HepG2 (cell line): ENCODE results near the gene ZNF512B. TPM values are rescaled to one million over a fixed set of nuclear protein-coding genes. Genes with fewer than 3 reads are reported as not detected.

Source experiments
- ATAC-seq: fragments of 200-7000 bp; cut with Tn5 transposase; 3 replicates; pipeline ENCODE4 v1.9.1; 2020; ENCODE audit warnings: mild to moderate bottlenecking, moderate library complexity
- BruUV-seq: library from RNA; stranded (reverse); fragments of 400-500 nt; replicated peaks from 2 replicates; lab custom pipeline; 2021; lab: Mats Ljungman, UMichigan
- CTCF ChIA-PET: fragments of 300-600 bp; formaldehyde crosslinking; extraction: SDS; loops from one replicate; lab custom pipeline; 2021; ENCODE audit warnings: low total read pairs, inconsistent platforms, low intra/inter-chr PET ratio; lab: Yijun Ruan, JAX
- POLR2A ChIA-PET: fragments of 350-600 bp; sonication (Branson Sonifier 250); formaldehyde crosslinking; loops from one replicate; lab custom pipeline; 2020; ENCODE audit warnings: antibody characterized with exemption, inconsistent platforms; lab: Yijun Ruan, JAX
- DNase-seq: peaks from one replicate; pipeline ENCODE4 v3.0.0-alpha.2; 2015; ENCODE audit warnings: low spot score
- FAIRE-seq: peaks from 3 replicates; lab custom pipeline; 2011; peaks lifted over from hg19 to GRCh38; lab: Jason Lieb, UNC
- H2AFZ ChIP-seq: one replicate; pipeline ENCODE4 v1.6.1; 2011; ENCODE audit warnings: low read length, inconsistent platforms
- H3K27ac ChIP-seq: fragments of 300-600 bp; 3 replicates; pipeline ENCODE4 v1.8.0; 2011; ENCODE audit warnings: mixed run types, mild to moderate bottlenecking, mixed read lengths, low read length, inconsistent platforms; ENCODE audit not compliant: insufficient read depth; ENCODE audit errors: extremely low read length
- H3K27me3 ChIP-seq, 2 experiments: fragments of 200-600 bp in 1 of 2; 2 replicates in 1 of 2; 3 replicates in 1 of 2; pipeline versions ENCODE4 v1.6.0 to v1.8.0; 2011; ENCODE audit warnings: low read length in 2 of 2, mild to moderate bottlenecking in 2 of 2, moderate library complexity in 2 of 2, inconsistent platforms in 1 of 2; ENCODE audit not compliant: insufficient read depth in 2 of 2, control insufficient read depth in 1 of 2
- H3K36me3 ChIP-seq, 2 experiments: fragments of 200-600 bp in 1 of 2; replicated peaks in 1 of 2; 2 replicates in 1 of 2; 3 replicates in 1 of 2; pipeline versions ENCODE4 v1.5.1 to v1.8.0; 2011; ENCODE audit warnings: low read length in 2 of 2, inconsistent platforms in 1 of 2; ENCODE audit not compliant: insufficient read depth in 2 of 2, control insufficient read depth in 1 of 2
- H3K4me1 ChIP-seq: 2 replicates; pipeline ENCODE4 v1.5.1; 2012; ENCODE audit warnings: low read length, inconsistent platforms; ENCODE audit not compliant: insufficient read depth
- H3K4me2 ChIP-seq: 2 replicates; pipeline ENCODE4 v1.6.0; 2011; ENCODE audit warnings: low read depth, low read length, inconsistent platforms
- H3K4me3 ChIP-seq, 3 experiments: fragments of 200-600 bp in 1 of 3; sonication (generic), shearing (Covaris generic) in 1 of 3; replicated peaks in 1 of 3; 2 replicates each; pipeline ENCODE4 v1.5.1; 2011 to 2016; ENCODE audit warnings: low read length in 3 of 3, inconsistent platforms in 2 of 3, low read depth in 2 of 3, mild to moderate bottlenecking in 2 of 3, control low read depth in 1 of 3, mixed read lengths in 1 of 3; ENCODE audit not compliant: insufficient read depth in 1 of 3
- H3K79me2 ChIP-seq: one replicate; pipeline ENCODE4 v1.6.1; 2011; ENCODE audit warnings: low read length, inconsistent platforms; ENCODE audit not compliant: insufficient read depth
- H3K9ac ChIP-seq: 2 replicates; pipeline ENCODE4 v1.6.0; 2011; ENCODE audit warnings: mild to moderate bottlenecking, low read depth, low read length, inconsistent platforms; ENCODE audit not compliant: insufficient read depth
- H3K9me3 ChIP-seq: 2 replicates; pipeline ENCODE4 v1.5.1; 2012; ENCODE audit warnings: mild to moderate bottlenecking, low read length
- H4K20me1 ChIP-seq: 2 replicates; pipeline ENCODE4 v1.6.0; 2011; ENCODE audit warnings: inconsistent platforms, mild to moderate bottlenecking, low read length, moderate library complexity; ENCODE audit not compliant: insufficient read depth
- GFI1 ChIP-seq: sonication (generic); formaldehyde crosslinking; IDR thresholded peaks from 2 replicates; pipeline ENCODE4 v1.5.0; 2020; ENCODE audit warnings: missing genetic modification reagents, mild to moderate bottlenecking, borderline replicate concordance
- HOXD1 ChIP-seq: sonication (generic); formaldehyde crosslinking; IDR thresholded peaks from 2 replicates; pipeline ENCODE4 v1.5.0; 2020; ENCODE audit warnings: missing genetic modification reagents
- MAFF ChIP-seq: IDR thresholded peaks from 2 replicates; pipeline ENCODE4 v1.6.1; 2011; ENCODE audit warnings: low read depth, low read length, improper control_type of control experiment
- POLR2A ChIP-seq, 2 experiments: IDR thresholded peaks; 2 replicates each; pipeline ENCODE4 v1.6.1; 2011; ENCODE audit warnings: low read depth in 2 of 2, low read length in 2 of 2, mild to moderate bottlenecking in 1 of 2, moderate library complexity in 1 of 2; ENCODE audit not compliant: insufficient read depth in 1 of 2
- RBM22 ChIP-seq: fragments of 200-400 bp; formaldehyde crosslinking; optimal IDR thresholded peaks from 2 replicates; pipeline ENCODE3; 2017; ENCODE audit warnings: mild to moderate bottlenecking, low read length, moderate library complexity
- SIN3A ChIP-seq: IDR thresholded peaks from 2 replicates; pipeline ENCODE4 v1.6.1; 2011; ENCODE audit warnings: low read depth, mild to moderate bottlenecking, control low read depth, low read length, borderline replicate concordance
- SIX1 ChIP-seq: sonication (generic); formaldehyde crosslinking; IDR thresholded peaks from 2 replicates; pipeline ENCODE4 v1.4.0; 2020; ENCODE audit warnings: missing genetic modification reagents, borderline replicate concordance
- TCF7L2 ChIP-seq: IDR thresholded peaks from 2 replicates; pipeline ENCODE4 v1.6.1; 2011; ENCODE audit warnings: mild to moderate bottlenecking, low read depth, low read length, moderate library complexity
- ZBTB49 ChIP-seq: sonication (generic); formaldehyde crosslinking; IDR thresholded peaks from 2 replicates; pipeline ENCODE4 v1.4.0; 2020; ENCODE audit warnings: missing genetic modification reagents, borderline replicate concordance
- ZFYVE20 ChIP-seq: sonication (generic); formaldehyde crosslinking; IDR thresholded peaks from 2 replicates; pipeline ENCODE4 v1.8.0; 2023; ENCODE audit warnings: low read depth, mild to moderate bottlenecking, moderate library complexity, missing genetic modification reagents, borderline replicate concordance
- ZNF446 ChIP-seq: sonication (generic); formaldehyde crosslinking; IDR thresholded peaks from 2 replicates; pipeline ENCODE4 v1.5.0; 2020; ENCODE audit warnings: mild to moderate bottlenecking, missing genetic modification reagents
- ZNF550 ChIP-seq: sonication (generic); formaldehyde crosslinking; IDR thresholded peaks from 2 replicates; pipeline ENCODE4 v1.4.0; 2020; ENCODE audit warnings: mild to moderate bottlenecking, missing genetic modification reagents, borderline replicate concordance
- ZNF724P ChIP-seq: sonication (generic); formaldehyde crosslinking; IDR thresholded peaks from 2 replicates; pipeline ENCODE4 v1.8.0; 2022; ENCODE audit warnings: missing genetic modification reagents, borderline replicate concordance
- ZNF879 ChIP-seq: sonication (generic); formaldehyde crosslinking; IDR thresholded peaks from 2 replicates; pipeline ENCODE4 v1.8.1; 2023; ENCODE audit warnings: missing genetic modification reagents
- WGBS: methylation state at CpG from one replicate; pipeline ENCODE4 v1.1.6; 2017; ENCODE audit warnings: low lambda C conversion rate; 5-methylcytosine and 5-hydroxymethylcytosine counted together
- in situ Hi-C: cut with HindIII; loops from 2 replicates; pipeline ENCODE4 v1.10.0; 2017; ENCODE audit warnings: low pct_unique_long_range_greater_than_20kb; ENCODE audit not compliant: extremely low pct_ligation_motif_present
- intact Hi-C: fragments of 100-400 bp; cut with micrococcal nuclease; formaldehyde crosslinking; loops from one replicate; pipeline ENCODE4 v1.10.0; 2022; ENCODE audit not compliant: unreplicated experiment
- polyA plus RNA-seq, 8 experiments: library from polyadenylated mRNA; depleted of rRNA in 3 of 8; stranded (reverse) in 7 of 8; unstranded in 1 of 8; fragments of >200 nt; fragmentation: Illumina TruSeq in 4 of 8; extraction: Trizol in 4 of 8; gene quantifications; 2 replicates each; pipeline versions ENCODE4 v1.2.1 to v1.2.3, GENCODE V29; 2011 to 2016; ENCODE audit warnings: low read depth in 4 of 8, missing spikeins in 1 of 8, mixed read lengths in 1 of 8; ENCODE audit not compliant: insufficient read depth in 1 of 8
- total RNA-seq, 5 experiments: library from RNA; depleted of rRNA; stranded (reverse); fragments of >200 nt; fragmentation: Illumina TruSeq; extraction: Trizol; gene quantifications; 2 replicates each; pipeline ENCODE4 v1.2.3, GENCODE V29; 2016; ENCODE audit warnings: low read depth in 1 of 5
- TF ChIP-seq, protein P1 (sequence below): sonication (generic); formaldehyde crosslinking; IDR thresholded peaks from 2 replicates; pipeline ENCODE4 v1.8.0; 2022; ENCODE audit warnings: missing genetic modification reagents, mild to moderate bottlenecking, inconsistent platforms, borderline replicate concordance
- TF ChIP-seq, protein P2 (sequence below): sonication (generic); formaldehyde crosslinking; IDR thresholded peaks from 2 replicates; pipeline ENCODE4 v1.9.0; 2021; ENCODE audit warnings: missing genetic modification reagents, borderline replicate concordance
- TF ChIP-seq, protein P3 (sequence below): sonication (generic); formaldehyde crosslinking; IDR thresholded peaks from 2 replicates; pipeline ENCODE4 v1.4.0; 2020; ENCODE audit warnings: missing genetic modification reagents

Gene ZNF512B
- total and polyA plus RNA-seq, 2 of the 13 experiments (the other 11 are each of a cell fraction or from before 2014, with no cell fraction given): 11.5 to 30.6 TPM

GRCh38 chr20:63964412-63964811 is 5.3 kb downstream of the ZNF512B start:
- no peak overlapping the region for H2AFZ ChIP-seq
- BruUV-seq: no TSS peak
- H3K27ac ChIP-seq: no peak overlapping the region
- H3K27me3 ChIP-seq: no peaks in the 10 kb centered on the region
- WGBS: 97% methylated on average over 16 of the region's 16 CpGs
- POLR2A ChIA-PET: no interaction called here
- H3K4me3 ChIP-seq: no peak overlapping the region
- H3K79me2 ChIP-seq: peaks cover 13% of the 10 kb centered on the region
- H3K9me3 ChIP-seq: no peaks in the 10 kb centered on the region
- H3K4me2 ChIP-seq: no peak overlapping the region
- H3K9ac ChIP-seq: no peak overlapping the region
- CTCF ChIA-PET: no interaction called here
- ATAC-seq (no peak), DNase-seq (no peak), FAIRE-seq (no peak)
- H3K4me1 ChIP-seq: peaks cover 13% of the 10 kb centered on the region
- H3K36me3 ChIP-seq: peaks cover 53 to 62% of the 10 kb centered on the region in 2 experiments
- in situ Hi-C loops: no loop called here
- H4K20me1 ChIP-seq: no peaks in the 10 kb centered on the region
- intact Hi-C loops: loop anchor here (10.0 kb wide), 1 partner anchor 1600 kb away; the partner anchor contains the start of gene LAMA5
- TF ChIP-seq TCF7L2 (no peak), ZNF724P (no peak), POLR2A (IDR thresholded peaks at IDR 0.05; ENCODE audit: insufficient read depth in 1 of 2, low read depth in 2 of 2, low read length in 2 of 2) (peak in 1 of 2 experiments; percentile 20; a peak in 1 of 4 replicates), ZNF446 (0 out of 2 replicates have a peak, but pooled peaks have one; percentile 27), GFI1 (no peak), ZFYVE20 (CRISPR knock-in tag) (no peak), MAFF (no peak), SIX1 (CRISPR knock-in tag) (no peak), ZNF879 (CRISPR knock-in tag) (no peak), RBM22 (peak; percentile 66), ZBTB49 (no peak), ZNF550 (no peak), HOXD1 (CRISPR knock-in tag) (no peak), SIN3A (no peak)
- TF ChIP-seq, protein P1, sequence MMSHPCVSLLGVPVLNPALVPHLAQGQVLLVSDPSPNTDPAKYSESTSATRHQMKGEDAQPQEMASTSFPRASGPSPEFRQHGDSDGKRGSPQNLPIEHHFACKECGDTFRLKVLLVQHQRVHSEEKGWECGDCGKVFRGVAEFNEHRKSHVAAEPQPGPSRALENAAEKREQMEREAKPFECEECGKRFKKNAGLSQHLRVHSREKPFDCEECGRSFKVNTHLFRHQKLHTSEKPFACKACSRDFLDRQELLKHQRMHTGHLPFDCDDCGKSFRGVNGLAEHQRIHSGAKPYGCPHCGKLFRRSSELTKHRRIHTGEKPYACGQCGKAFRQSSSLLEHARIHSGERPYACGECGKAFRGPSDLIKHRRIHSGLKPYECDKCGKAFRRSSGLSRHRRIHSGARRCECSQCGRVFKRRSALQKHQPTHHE (CRISPR knock-in tag): no peak
- TF ChIP-seq, protein P2, sequence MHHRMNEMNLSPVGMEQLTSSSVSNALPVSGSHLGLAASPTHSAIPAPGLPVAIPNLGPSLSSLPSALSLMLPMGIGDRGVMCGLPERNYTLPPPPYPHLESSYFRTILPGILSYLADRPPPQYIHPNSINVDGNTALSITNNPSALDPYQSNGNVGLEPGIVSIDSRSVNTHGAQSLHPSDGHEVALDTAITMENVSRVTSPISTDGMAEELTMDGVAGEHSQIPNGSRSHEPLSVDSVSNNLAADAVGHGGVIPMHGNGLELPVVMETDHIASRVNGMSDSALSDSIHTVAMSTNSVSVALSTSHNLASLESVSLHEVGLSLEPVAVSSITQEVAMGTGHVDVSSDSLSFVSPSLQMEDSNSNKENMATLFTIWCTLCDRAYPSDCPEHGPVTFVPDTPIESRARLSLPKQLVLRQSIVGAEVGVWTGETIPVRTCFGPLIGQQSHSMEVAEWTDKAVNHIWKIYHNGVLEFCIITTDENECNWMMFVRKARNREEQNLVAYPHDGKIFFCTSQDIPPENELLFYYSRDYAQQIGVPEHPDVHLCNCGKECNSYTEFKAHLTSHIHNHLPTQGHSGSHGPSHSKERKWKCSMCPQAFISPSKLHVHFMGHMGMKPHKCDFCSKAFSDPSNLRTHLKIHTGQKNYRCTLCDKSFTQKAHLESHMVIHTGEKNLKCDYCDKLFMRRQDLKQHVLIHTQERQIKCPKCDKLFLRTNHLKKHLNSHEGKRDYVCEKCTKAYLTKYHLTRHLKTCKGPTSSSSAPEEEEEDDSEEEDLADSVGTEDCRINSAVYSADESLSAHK: no peak
- TF ChIP-seq, protein P3, sequence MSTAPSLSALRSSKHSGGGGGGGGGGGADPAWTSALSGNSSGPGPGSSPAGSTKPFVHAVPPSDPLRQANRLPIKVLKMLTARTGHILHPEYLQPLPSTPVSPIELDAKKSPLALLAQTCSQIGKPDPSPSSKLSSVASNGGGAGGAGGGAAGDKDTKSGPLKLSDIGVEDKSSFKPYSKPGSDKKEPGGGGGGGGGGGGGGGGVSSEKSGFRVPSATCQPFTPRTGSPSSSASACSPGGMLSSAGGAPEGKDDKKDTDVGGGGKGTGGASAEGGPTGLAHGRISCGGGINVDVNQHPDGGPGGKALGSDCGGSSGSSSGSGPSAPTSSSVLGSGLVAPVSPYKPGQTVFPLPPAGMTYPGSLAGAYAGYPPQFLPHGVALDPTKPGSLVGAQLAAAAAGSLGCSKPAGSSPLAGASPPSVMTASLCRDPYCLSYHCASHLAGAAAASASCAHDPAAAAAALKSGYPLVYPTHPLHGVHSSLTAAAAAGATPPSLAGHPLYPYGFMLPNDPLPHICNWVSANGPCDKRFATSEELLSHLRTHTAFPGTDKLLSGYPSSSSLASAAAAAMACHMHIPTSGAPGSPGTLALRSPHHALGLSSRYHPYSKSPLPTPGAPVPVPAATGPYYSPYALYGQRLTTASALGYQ (CRISPR knock-in tag): no peak
